Uterus (tissue), 2 donors: ENCODE measurements around the gene CDKAL1.

Source experiments
- POLR2A ChIP-seq, 2 donors: fragments of 450-650 bp; IDR thresholded peaks; one replicate each; pipeline ENCODE4 v1.6.1; 2016; ENCODE audit warnings: antibody characterized with exemption in 2 of 2, mild to moderate bottlenecking in 1 of 2, moderate library complexity in 1 of 2
- TF ChIP-seq, protein P1 (sequence below), 4 experiments: fragments of 200-600 bp in 2 of 4; fragments of 450-650 bp in 2 of 4; sonication (generic) in 2 of 4; IDR thresholded peaks; one replicate each; pipeline ENCODE4 v1.5.1; 2016 to 2019; ENCODE audit warnings: antibody characterized with exemption in 4 of 4, mild to moderate bottlenecking in 2 of 4, moderate library complexity in 1 of 4

GRCh38 chr6:21259660-21260059, 725.4 kb downstream of the CDKAL1 start:
- TF ChIP-seq, protein P1, sequence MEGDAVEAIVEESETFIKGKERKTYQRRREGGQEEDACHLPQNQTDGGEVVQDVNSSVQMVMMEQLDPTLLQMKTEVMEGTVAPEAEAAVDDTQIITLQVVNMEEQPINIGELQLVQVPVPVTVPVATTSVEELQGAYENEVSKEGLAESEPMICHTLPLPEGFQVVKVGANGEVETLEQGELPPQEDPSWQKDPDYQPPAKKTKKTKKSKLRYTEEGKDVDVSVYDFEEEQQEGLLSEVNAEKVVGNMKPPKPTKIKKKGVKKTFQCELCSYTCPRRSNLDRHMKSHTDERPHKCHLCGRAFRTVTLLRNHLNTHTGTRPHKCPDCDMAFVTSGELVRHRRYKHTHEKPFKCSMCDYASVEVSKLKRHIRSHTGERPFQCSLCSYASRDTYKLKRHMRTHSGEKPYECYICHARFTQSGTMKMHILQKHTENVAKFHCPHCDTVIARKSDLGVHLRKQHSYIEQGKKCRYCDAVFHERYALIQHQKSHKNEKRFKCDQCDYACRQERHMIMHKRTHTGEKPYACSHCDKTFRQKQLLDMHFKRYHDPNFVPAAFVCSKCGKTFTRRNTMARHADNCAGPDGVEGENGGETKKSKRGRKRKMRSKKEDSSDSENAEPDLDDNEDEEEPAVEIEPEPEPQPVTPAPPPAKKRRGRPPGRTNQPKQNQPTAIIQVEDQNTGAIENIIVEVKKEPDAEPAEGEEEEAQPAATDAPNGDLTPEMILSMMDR (IDR thresholded peaks at IDR 0.05), result no peak
- TF ChIP-seq POLR2A (IDR thresholded peaks at IDR 0.05), result no peak
